Prostate gland (tissue), 2 donors: ENCODE measurements around the gene HCFC1.
A peak's percentile ranks its signal among the peaks of the same experiment; 100 is the strongest.

Experiments used
- POLR2A ChIP-seq: fragments of 450-650 bp; IDR thresholded peaks from one replicate; pipeline ENCODE4 v1.6.1; 2016; ENCODE audit warnings: antibody characterized with exemption, mild to moderate bottlenecking
- TF ChIP-seq, protein P1 (sequence below), 4 experiments: fragments of 200-600 bp in 2 of 4; fragments of 450-650 bp in 2 of 4; sonication (generic) in 2 of 4; IDR thresholded peaks; 1 replicate in 3 of 4; 2 replicates in 1 of 4; pipeline ENCODE4 v1.5.1; 2016 to 2019; ENCODE audit warnings: antibody characterized with exemption in 4 of 4, mild to moderate bottlenecking in 2 of 4, moderate library complexity in 2 of 4

DNA sequence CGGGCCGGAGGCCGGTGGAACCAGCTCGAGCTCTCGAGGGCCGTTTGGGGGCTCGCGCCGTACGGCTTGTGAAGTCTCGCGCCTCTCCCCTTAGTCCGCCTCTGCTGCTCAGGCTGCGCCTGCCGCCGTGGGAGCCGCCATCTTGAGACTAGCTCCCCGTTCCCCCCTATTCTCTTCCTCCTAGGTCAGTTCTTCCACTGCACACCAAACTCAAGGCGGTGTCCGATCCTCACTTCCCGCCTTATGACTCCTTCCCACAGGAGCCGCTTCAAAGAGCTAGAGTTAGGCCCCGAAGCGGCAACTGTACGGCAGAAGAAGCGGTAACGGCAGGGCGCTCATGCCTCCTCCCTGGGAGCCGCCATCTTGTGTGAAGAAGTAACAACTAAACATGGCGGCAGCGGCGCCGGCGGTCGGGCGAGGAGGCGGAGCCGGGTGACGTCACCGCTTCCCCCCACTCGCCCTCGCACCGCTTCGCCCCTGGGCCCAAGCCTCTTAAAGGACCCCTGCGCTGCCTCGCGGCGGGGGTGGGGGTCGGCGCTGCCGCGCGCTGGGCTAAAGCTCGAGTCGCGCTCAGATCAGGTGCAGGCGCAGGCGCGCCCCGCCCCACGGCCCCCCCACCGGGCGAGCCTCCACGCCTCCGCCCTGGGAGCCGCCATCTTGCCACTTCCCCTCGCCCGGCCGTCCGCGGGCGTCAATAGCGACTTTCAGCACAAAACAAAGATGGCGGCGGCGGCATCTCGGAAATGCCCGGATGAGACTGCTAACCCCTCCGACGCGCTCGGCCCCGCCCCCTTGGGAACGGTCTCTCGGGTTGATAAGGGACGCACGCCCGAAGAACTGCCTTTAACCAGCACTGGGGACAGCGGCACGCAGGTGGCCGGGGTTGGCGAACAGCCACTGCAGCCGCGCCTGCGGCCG, at the start of gene HCFC1:
- peak; percentile 13 for TF ChIP-seq POLR2A
- TF ChIP-seq, protein P1, sequence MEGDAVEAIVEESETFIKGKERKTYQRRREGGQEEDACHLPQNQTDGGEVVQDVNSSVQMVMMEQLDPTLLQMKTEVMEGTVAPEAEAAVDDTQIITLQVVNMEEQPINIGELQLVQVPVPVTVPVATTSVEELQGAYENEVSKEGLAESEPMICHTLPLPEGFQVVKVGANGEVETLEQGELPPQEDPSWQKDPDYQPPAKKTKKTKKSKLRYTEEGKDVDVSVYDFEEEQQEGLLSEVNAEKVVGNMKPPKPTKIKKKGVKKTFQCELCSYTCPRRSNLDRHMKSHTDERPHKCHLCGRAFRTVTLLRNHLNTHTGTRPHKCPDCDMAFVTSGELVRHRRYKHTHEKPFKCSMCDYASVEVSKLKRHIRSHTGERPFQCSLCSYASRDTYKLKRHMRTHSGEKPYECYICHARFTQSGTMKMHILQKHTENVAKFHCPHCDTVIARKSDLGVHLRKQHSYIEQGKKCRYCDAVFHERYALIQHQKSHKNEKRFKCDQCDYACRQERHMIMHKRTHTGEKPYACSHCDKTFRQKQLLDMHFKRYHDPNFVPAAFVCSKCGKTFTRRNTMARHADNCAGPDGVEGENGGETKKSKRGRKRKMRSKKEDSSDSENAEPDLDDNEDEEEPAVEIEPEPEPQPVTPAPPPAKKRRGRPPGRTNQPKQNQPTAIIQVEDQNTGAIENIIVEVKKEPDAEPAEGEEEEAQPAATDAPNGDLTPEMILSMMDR (IDR thresholded peaks at IDR 0.05) = no peak
